ENCODE results near the gene TAPT1. TPM values are rescaled to one million over a fixed set of nuclear protein-coding genes. Genes with fewer than 3 reads are reported as not detected.

The TAPT1 gene
- total RNA-seq, 1 donor from 2014 or later: 32.9 TPM

- no peak for DNase-seq (ENCODE audit: low spot score)
- intact Hi-C loops (cut with micrococcal nuclease): loop anchor here (10.0 kb wide), 1 partner anchor 444 kb away; no protein-coding TSS in a partner anchor
- Mint-ChIP-seq H3K36me3 (ENCODE audit: low read depth) (no peaks in the 10 kb centered on the region), H3K4me3 (ENCODE audit: low read depth) (no peak overlapping the region), H3K4me1 (ENCODE audit: low read depth) (no peaks in the 10 kb centered on the region), H3K27me3 (ENCODE audit: low read depth) (peaks cover 8% of the 10 kb centered on the region), H3K9me3 (no peaks in the 10 kb centered on the region), H3K27ac (no peak overlapping the region)
These were observed 12.8 kb upstream of the TAPT1 start for GRCh38 chr4:16239086-16239485.

- H3K9me3 Mint-ChIP-seq: no peaks in the 10 kb centered on the region
These were observed 12.1 kb upstream of the TAPT1 start for GRCh38 chr4:16238327-16238726.

GRCh38 chr4:16237715-16238114, 11.4 kb upstream of the TAPT1 start:
- Mint-ChIP-seq H3K9me3 (no peaks in the 10 kb centered on the region), H3K36me3 (ENCODE audit: low read depth) (no peaks in the 10 kb centered on the region), H3K27ac (no peak overlapping the region), H3K4me3 (ENCODE audit: low read depth) (no peak overlapping the region), H3K27me3 (ENCODE audit: low read depth) (peaks cover 8% of the 10 kb centered on the region), H3K4me1 (ENCODE audit: low read depth) (no peaks in the 10 kb centered on the region)
- intact Hi-C loops (cut with micrococcal nuclease): loop anchor here (1.0 to 10.0 kb wide), 3 partner anchors 12 to 443 kb away; no protein-coding TSS in a partner anchor
- DNase-seq (ENCODE audit: low spot score): no peak

More at GRCh38 chr4:16238327-16238726, 12.1 kb upstream of the TAPT1 start:
- peak; percentile 30 for DNase-seq (ENCODE audit: low spot score)
- intact Hi-C loops (cut with micrococcal nuclease): loop anchor here (1.0 to 10.0 kb wide), 3 partner anchors 13 to 444 kb away; no protein-coding TSS in a partner anchor
- Mint-ChIP-seq H3K27ac (peak overlapping the region; percentile 30), H3K4me3 (ENCODE audit: low read depth) (no peak overlapping the region), H3K4me1 (ENCODE audit: low read depth) (no peaks in the 10 kb centered on the region), H3K27me3 (ENCODE audit: low read depth) (peaks cover 8% of the 10 kb centered on the region), H3K36me3 (ENCODE audit: low read depth) (no peaks in the 10 kb centered on the region)

- intact Hi-C loops (cut with micrococcal nuclease): loop anchor here (10.0 kb wide), 1 partner anchor 442 kb away; no protein-coding TSS in a partner anchor
These were observed 10.2 kb upstream of the TAPT1 start for GRCh38 chr4:16236402-16237023.

GRCh38 chr4:16235209-16235608, 8.9 kb upstream of the TAPT1 start:
- peaks cover 3% of the 10 kb centered on the region for H3K36me3 Mint-ChIP-seq (ENCODE audit: low read depth)
- H3K27ac Mint-ChIP-seq: no peak overlapping the region
- no peaks in the 10 kb centered on the region for H3K9me3 Mint-ChIP-seq
- H3K4me3 Mint-ChIP-seq (ENCODE audit: low read depth): no peak overlapping the region
- peaks cover 17% of the 10 kb centered on the region for H3K4me1 Mint-ChIP-seq (ENCODE audit: low read depth)
- DNase-seq (ENCODE audit: low spot score): no peak
- intact Hi-C loops (cut with micrococcal nuclease): loop anchor here (10.0 kb wide), 1 partner anchor 440 kb away; no protein-coding TSS in a partner anchor
- H3K27me3 Mint-ChIP-seq (ENCODE audit: low read depth): peaks cover 8% of the 10 kb centered on the region

More at GRCh38 chr4:16236402-16237023, 10.2 kb upstream of the TAPT1 start:
- H3K36me3 Mint-ChIP-seq (ENCODE audit: low read depth): no peaks in the 10 kb centered on the region
- H3K27ac Mint-ChIP-seq: no peak overlapping the region
- DNase-seq (ENCODE audit: low spot score): no peak
- no peaks in the 10 kb centered on the region for H3K9me3 Mint-ChIP-seq
- peaks cover 8% of the 10 kb centered on the region for H3K27me3 Mint-ChIP-seq (ENCODE audit: low read depth)
- H3K4me1 Mint-ChIP-seq (ENCODE audit: low read depth): peaks cover 9% of the 10 kb centered on the region
- no peak overlapping the region for H3K4me3 Mint-ChIP-seq (ENCODE audit: low read depth)

DNA sequence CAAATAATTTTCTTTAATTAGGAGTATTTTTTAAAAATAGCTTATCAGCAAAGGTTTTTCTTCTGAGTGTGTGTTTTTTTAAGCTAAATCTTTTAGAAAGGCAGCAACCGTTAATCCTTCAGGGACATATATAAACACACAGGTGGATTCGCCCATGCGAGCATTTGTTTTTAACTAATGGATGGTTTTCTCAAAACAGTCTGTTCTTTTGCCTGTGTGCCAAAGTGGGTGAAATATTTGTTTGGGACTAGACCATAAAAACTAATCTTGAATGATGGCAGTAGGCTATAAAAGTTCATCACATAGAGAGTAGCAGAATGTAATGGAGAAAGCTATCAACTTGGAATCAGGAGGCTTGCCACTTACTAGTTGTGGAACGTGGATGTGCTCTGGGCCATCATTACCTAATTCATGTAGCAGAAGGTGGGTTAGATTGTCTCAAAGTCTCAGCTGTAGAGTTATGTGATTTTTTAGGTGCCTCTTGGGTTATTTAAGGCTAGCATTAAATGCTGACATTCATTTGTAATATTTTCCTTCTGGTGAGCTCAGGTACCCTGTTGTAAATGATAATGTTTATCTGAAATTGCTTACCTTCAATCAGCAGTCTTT, 7.4 kb upstream of the TAPT1 start:
- no peaks in the 10 kb centered on the region for H3K9me3 Mint-ChIP-seq
- intact Hi-C loops (cut with micrococcal nuclease): loop anchor here (5.0 to 10.0 kb wide), 2 partner anchors 36 to 439 kb away; no protein-coding TSS in a partner anchor
- H3K4me3 Mint-ChIP-seq (ENCODE audit: low read depth): no peak overlapping the region
- peaks cover 18% of the 10 kb centered on the region for H3K4me1 Mint-ChIP-seq (ENCODE audit: low read depth)
- no peak overlapping the region for H3K27ac Mint-ChIP-seq
- peaks cover 6% of the 10 kb centered on the region for H3K36me3 Mint-ChIP-seq (ENCODE audit: low read depth)
- H3K27me3 Mint-ChIP-seq (ENCODE audit: low read depth): peaks cover 6% of the 10 kb centered on the region
- DNase-seq (ENCODE audit: low spot score): no peak

DNA sequence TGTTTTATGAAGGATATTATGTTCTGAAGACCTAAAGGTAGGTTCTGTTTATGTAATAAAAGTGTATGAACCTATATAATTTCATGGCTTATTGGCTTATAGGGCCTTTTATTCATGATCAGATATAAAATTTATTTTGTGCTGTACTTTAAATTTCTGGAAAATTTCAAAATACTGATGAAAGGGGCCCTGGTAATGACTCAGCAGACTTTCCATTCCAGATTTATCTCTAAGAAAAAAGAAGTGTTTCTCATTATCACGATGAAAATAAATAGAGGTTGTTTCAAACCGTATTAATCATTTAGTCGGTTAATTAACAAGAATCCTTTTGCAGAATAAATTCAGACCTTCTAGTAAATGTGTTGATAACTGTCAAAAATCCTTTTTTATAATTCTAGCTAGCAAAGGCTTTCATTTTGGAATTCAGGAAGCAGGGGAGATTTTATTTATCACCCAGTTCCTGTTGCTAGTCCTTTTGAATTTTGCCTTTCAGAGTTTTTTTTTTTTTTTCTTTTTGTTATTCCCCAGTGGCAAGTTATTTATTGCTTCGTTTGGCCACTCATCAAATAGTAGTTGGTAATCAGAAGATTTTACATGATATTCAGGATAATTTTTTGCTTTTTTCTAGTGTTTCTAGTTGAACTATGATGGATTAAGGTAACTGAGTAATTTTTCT, 5.4 kb upstream of the TAPT1 start:
- DNase-seq (ENCODE audit: low spot score): no peak
- peaks cover 6% of the 10 kb centered on the region for H3K27me3 Mint-ChIP-seq (ENCODE audit: low read depth)
- H3K36me3 Mint-ChIP-seq (ENCODE audit: low read depth): peaks cover 8% of the 10 kb centered on the region
- intact Hi-C loops (cut with micrococcal nuclease): loop anchor here (5.0 to 10.0 kb wide), 2 partner anchors 34 to 437 kb away; no protein-coding TSS in a partner anchor
- H3K4me3 Mint-ChIP-seq (ENCODE audit: low read depth): no peak overlapping the region
- H3K9me3 Mint-ChIP-seq: no peaks in the 10 kb centered on the region
- no peak overlapping the region for H3K27ac Mint-ChIP-seq
- H3K4me1 Mint-ChIP-seq (ENCODE audit: low read depth): peaks cover 27% of the 10 kb centered on the region

GRCh38 chr4:16230308-16230707, 4.0 kb upstream of the TAPT1 start:
- intact Hi-C loops (cut with micrococcal nuclease): loop anchor here (5.0 to 10.0 kb wide), 2 partner anchors 33 to 436 kb away; no protein-coding TSS in a partner anchor
- DNase-seq (ENCODE audit: low spot score): no peak
- H3K4me3 Mint-ChIP-seq (ENCODE audit: low read depth): no peak overlapping the region
- peaks cover 6% of the 10 kb centered on the region for H3K27me3 Mint-ChIP-seq (ENCODE audit: low read depth)
- H3K4me1 Mint-ChIP-seq (ENCODE audit: low read depth): peaks cover 27% of the 10 kb centered on the region
- peak overlapping the region; percentile 11 for H3K27ac Mint-ChIP-seq
- H3K36me3 Mint-ChIP-seq (ENCODE audit: low read depth): peaks cover 8% of the 10 kb centered on the region
- no peaks in the 10 kb centered on the region for H3K9me3 Mint-ChIP-seq

- H3K36me3 Mint-ChIP-seq (ENCODE audit: low read depth): peaks cover 12% of the 10 kb centered on the region
- no peaks in the 10 kb centered on the region for H3K9me3 Mint-ChIP-seq
- intact Hi-C loops (cut with micrococcal nuclease): loop anchor here (5.0 to 10.0 kb wide), 7 partner anchors 32 to 1585 kb away; partner anchors contain the start of genes CPEB2, DCAF16, FBXL5 and NCAPG
These were observed 3.3 kb upstream of the TAPT1 start for GRCh38 chr4:16229604-16230003.

DNA sequence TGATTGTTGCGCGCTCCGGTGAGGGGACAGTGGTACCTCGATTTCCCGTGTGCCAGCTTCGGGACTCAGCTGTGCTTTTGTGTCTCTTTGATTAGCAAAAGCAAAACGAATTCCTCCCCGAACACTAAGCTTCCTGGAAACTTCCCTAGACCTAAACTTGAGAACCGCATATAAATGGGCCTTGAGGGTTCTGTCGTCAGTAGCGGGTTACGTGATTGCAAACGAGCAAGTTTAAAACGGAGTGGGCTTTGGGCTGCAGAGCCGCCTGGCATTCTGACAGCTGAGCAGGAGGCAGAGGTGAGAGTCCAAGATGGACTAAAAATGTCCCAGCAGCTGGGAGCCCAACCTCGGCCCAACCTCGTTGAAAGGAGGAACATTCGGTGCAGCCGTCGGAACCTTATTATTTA, 1.2 kb upstream of the TAPT1 start:
- no peak for DNase-seq (ENCODE audit: low spot score)
- Mint-ChIP-seq H3K4me3 (ENCODE audit: low read depth) (peak overlapping the region; percentile 95), H3K27ac (peak overlapping the region; percentile 98), H3K36me3 (ENCODE audit: low read depth) (peaks cover 33% of the 10 kb centered on the region), H3K4me1 (ENCODE audit: low read depth) (peaks cover 50% of the 10 kb centered on the region), H3K9me3 (no peaks in the 10 kb centered on the region), H3K27me3 (ENCODE audit: low read depth) (no peaks in the 10 kb centered on the region)
- intact Hi-C loops (cut with micrococcal nuclease): loop anchor here (5.0 to 10.0 kb wide), 5 partner anchors 35 to 1587 kb away; partner anchors contain the start of genes CPEB2, DCAF16, FBXL5 and NCAPG

More at GRCh38 chr4:16229604-16230003, 3.3 kb upstream of the TAPT1 start:
- peaks cover 4% of the 10 kb centered on the region for H3K27me3 Mint-ChIP-seq (ENCODE audit: low read depth)
- H3K27ac Mint-ChIP-seq: no peak overlapping the region
- peaks cover 30% of the 10 kb centered on the region for H3K4me1 Mint-ChIP-seq (ENCODE audit: low read depth)
- DNase-seq (ENCODE audit: low spot score): no peak
- no peak overlapping the region for H3K4me3 Mint-ChIP-seq (ENCODE audit: low read depth)

GRCh38 chr4:16226816-16227461, 668 bp upstream of the TAPT1 start:
- DNase-seq (ENCODE audit: low spot score): peak; percentile 23
- H3K4me1 Mint-ChIP-seq (ENCODE audit: low read depth): peaks cover 48% of the 10 kb centered on the region
- peak overlapping the region; percentile 95 for H3K4me3 Mint-ChIP-seq (ENCODE audit: low read depth)
- intact Hi-C loops (cut with micrococcal nuclease): loop anchor here (5.0 to 10.0 kb wide), 5 partner anchors 35 to 1588 kb away; partner anchors contain the start of genes CPEB2, DCAF16, FBXL5 and NCAPG
- peaks cover 33% of the 10 kb centered on the region for H3K36me3 Mint-ChIP-seq (ENCODE audit: low read depth)
- H3K27ac Mint-ChIP-seq: peak overlapping the region; percentile 98
- H3K9me3 Mint-ChIP-seq: no peaks in the 10 kb centered on the region
- H3K27me3 Mint-ChIP-seq (ENCODE audit: low read depth): no peaks in the 10 kb centered on the region

Measured in activated T-helper 2 cell treated with anti-CD3 and anti-CD28 coated beads, Interferon-gamma antibody, Interleukin-2, Interleukin-4, amounts not matched to agents 10 μg/mL and 5 μg/mL and 100 μg/mL, durations not matched to agents 14 hours and 24 hours and 36 hours (primary cell).